Glomerular visceral epithelial cell (primary cell): Measurements from ENCODE around the gene DMRTC1B.
"Not testable (repeated sequence)": the region's sequence is repeated elsewhere in the genome, so short reads cannot be mapped to it uniquely, and the experiment has no call there.

Experiments used
- DNase-seq: peaks from one replicate; pipeline ENCODE4 v3.0.0-alpha.2; 2016; ENCODE audit errors: extremely low spot score

DMRTC1B gene

GRCh38 chrX:72776653-72777466, at the start of gene DMRTC1B:
Gene DMRTC1B, plus strand, starts transcription at chrX:72776890. Its CDS starts 68,246 bp downstream, at chrX:72845136.
- not testable (repeated sequence) for DNase-seq

- DNase-seq, result no peak
Observed at GRCh38 chrX:72727846-72728245, 48.8 kb upstream of the DMRTC1B start.

- DNase-seq, result not testable (repeated sequence)
Observed at GRCh38 chrX:72733636-72734035, 43.1 kb upstream of the DMRTC1B start.

DNA sequence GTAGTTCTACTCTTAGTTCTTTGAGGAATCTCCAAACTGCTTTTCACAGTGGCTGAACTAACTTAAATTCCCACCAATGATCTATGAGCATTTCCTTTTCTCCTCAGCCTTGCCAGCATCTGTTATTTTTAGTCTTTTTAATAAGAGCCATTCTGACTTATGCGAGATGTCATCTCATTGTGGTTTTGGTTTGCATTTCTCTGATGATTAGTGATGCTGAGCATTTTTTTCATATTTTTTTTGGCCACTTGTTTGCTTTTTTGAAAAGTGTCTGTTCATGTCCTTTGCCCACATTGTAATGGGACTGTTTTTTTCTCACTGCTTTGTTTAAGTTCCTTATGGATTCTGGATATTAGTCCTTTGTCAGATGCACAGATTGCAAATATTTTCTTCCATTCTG, 41.1 kb upstream of the DMRTC1B start:
- no peak for DNase-seq

GRCh38 chrX:72745546-72745945, 31.1 kb upstream of the DMRTC1B start:
- not testable (repeated sequence) for DNase-seq

GRCh38 chrX:72748545-72748944, 28.1 kb upstream of the DMRTC1B start:
- DNase-seq, result not testable (repeated sequence)

- not testable (repeated sequence) for DNase-seq
Observed at GRCh38 chrX:72760454-72760853, 16.2 kb upstream of the DMRTC1B start.

DNA sequence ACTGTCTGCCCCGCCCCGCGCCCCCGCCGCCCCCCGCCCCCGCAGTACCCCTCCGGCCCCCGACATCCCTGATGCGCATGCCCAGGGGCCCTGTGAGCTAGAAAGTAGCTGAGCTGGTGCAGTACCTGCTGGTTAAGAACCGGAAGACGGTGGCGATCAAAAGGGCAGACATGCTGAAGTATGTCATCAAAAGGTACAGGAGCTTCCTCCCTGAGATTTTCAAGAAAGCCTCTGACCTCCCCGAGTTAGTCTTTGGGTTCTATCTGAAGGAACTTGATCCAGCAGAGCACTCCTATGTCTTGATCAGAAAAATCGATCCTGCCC, 739 bp downstream of the DMRTC1B start:
- not testable (repeated sequence) for DNase-seq

DNA sequence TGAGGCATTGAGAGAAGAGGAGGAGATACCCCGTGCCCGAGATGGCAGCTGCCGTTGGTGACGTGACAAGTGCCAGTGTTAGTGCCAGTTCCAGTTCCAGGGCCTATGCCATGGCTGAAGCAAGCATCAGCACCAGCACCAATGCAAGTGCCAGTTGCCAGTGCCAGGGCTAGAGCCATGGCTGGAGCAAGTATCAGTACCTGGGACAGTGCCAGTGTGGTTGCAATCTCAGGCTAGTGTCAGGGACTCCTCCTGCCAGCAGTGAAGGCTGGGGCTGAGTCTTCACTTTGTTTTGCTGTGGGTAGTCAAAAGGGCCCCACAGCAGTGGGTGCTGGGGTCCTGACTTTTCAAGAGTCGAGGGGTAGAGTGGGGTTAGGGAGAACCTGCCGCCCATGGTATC, 1.5 kb downstream of the DMRTC1B start:
- not testable (repeated sequence) for DNase-seq

GRCh38 chrX:72782560-72782959, 5.9 kb downstream of the DMRTC1B start, which contains the start of gene FAM236B:
Gene FAM236B, minus strand, starts transcription at chrX:72782660. Its CDS starts 100 bp downstream, at chrX:72782560.
- not testable (repeated sequence) for DNase-seq

GRCh38 chrX:72783365-72783936, 6.8 kb downstream of the DMRTC1B start:
- DNase-seq, result not testable (repeated sequence)

GRCh38 chrX:72783964-72784363, 7.3 kb downstream of the DMRTC1B start:
- not testable (repeated sequence) for DNase-seq

DNA sequence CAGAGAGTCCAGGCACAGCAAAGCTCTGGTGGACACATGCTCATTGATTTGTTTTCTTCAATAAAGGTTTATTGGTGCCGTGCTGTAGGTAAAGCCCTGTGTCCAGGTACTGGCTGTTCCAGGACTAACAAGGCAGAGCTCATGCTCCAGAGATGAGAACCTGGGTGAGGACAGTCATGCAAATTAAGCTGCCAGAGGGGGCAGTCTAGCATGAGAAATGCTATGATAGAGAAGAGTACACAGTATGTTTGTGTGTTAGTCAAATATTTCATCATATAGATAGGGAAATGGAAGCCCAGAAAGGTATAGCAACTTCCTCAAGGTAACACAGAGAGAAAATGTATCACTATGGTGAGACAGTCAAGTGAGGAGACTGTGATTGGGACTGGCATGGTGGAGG, 11.5 kb downstream of the DMRTC1B start:
- DNase-seq, result not testable (repeated sequence)

DNA sequence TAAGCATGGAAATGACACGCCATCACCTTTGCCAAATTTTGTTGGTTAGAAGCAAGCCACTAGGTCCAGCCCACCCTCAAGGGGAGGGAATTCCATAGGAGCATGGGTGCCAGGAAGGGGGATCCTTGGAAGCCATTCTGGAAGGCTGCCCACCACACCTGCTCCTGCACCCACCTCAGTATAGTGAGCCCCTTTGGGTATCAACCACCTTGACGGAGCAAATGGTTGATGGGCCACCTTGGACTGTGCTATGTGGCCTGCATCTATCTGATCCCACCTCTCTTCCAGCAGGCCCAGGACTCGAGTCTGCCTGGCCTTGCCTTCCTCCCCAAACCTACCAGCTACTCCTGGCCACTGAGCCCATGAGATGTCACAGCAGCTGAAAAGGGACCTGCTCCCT, 13.7 kb downstream of the DMRTC1B start:
- DNase-seq, result not testable (repeated sequence)

GRCh38 chrX:72808110-72808509, 31.4 kb downstream of the DMRTC1B start, which contains the start of gene FAM236D:
Gene FAM236D, minus strand, starts transcription at chrX:72808210. Its CDS starts 100 bp downstream, at chrX:72808110.
- DNase-seq, result not testable (repeated sequence)

DNA sequence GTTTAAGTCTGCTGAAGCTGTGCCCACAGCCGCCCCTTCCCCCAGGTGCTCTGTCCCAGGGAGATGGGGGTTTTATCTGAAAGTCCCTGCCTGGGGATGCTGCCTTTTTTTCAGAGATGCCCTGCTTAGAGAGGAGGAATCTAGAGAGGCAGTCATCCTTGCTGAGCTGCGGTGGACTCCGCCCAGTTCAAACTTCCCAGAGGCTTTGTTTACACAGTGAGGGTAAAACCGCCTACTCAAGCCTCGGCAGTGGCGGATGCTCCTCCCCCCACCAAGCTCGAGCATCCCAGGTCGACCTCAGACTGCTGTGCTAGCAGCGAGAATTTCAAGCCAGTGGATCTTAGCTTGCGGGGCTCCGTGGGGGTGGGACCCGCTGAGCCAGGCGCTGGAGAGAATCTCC, 54.0 kb downstream of the DMRTC1B start:
- DNase-seq, result not testable (repeated sequence)

DNA sequence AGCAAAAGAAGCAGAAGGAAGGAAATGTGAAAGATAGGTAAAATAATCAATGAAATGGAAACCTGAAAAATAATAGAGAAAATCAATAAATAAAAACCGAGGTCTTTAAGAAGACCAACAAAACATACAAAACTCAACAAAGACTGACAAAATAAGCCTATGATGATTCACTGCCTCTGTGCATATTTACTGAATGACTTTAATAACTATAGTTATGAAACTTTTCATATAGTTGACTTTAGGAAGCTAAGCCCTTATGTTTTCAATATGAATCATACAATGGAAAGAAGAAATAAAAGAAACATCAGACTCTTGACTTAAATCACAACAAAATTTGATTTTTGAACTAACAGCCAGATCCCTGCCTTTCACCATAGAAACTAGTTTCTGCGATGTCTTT, 60.8 kb downstream of the DMRTC1B start:
- not testable (repeated sequence) for DNase-seq

DNA sequence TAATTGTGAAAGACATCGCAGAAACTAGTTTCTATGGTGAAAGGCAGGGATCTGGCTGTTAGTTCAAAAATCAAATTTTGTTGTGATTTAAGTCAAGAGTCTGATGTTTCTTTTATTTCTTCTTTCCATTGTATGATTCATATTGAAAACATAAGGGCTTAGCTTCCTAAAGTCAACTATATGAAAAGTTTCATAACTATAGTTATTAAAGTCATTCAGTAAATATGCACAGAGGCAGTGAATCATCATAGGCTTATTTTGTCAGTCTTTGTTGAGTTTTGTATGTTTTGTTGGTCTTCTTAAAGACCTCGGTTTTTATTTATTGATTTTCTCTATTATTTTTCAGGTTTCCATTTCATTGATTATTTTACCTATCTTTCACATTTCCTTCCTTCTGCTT, 106.2 kb downstream of the DMRTC1B start:
- not testable (repeated sequence) for DNase-seq

- DNase-seq, result not testable (repeated sequence)
Observed at GRCh38 chrX:72889740-72890139, 113.0 kb downstream of the DMRTC1B start.
